Chondrocyte (in vitro differentiated cells): ENCODE results near the gene GRIK2. TPM values are rescaled to one million over a fixed set of nuclear protein-coding genes. Genes with fewer than 3 reads are reported as not detected.

Experiments
- DNase-seq: peaks from one replicate; pipeline ENCODE4 v3.0.0; 2021; ENCODE audit warnings: mixed read lengths, low spot score
- H3K27ac Mint-ChIP-seq: one replicate; pipeline ENCODE4 v1.8.0; 2021; ENCODE audit warnings: mild to moderate bottlenecking, moderate library complexity, mixed read lengths; ENCODE audit not compliant: unreplicated experiment
- H3K27me3 Mint-ChIP-seq: 2 replicates; pipeline ENCODE4 v1.8.0; 2021; ENCODE audit warnings: low read depth, mixed read lengths
- H3K36me3 Mint-ChIP-seq: 2 replicates; pipeline ENCODE4 v1.8.0; 2021; ENCODE audit warnings: low read depth, mixed read lengths
- H3K4me1 Mint-ChIP-seq: 2 replicates; pipeline ENCODE4 v1.8.0; 2021; ENCODE audit warnings: low read depth, mild to moderate bottlenecking, mixed read lengths
- H3K4me3 Mint-ChIP-seq: one replicate; pipeline ENCODE4 v1.8.0; 2021; ENCODE audit warnings: mild to moderate bottlenecking, moderate library complexity, mixed read lengths; ENCODE audit not compliant: unreplicated experiment
- H3K9me3 Mint-ChIP-seq: 2 replicates; pipeline ENCODE4 v1.8.0; 2021; ENCODE audit warnings: low read depth, mixed read lengths
- CTCF ChIP-seq: fragments of 200-600 bp; sonication (generic); IDR thresholded peaks from 2 replicates; pipeline ENCODE4 v1.5.0; 2021; ENCODE audit warnings: antibody characterized with exemption, mild to moderate bottlenecking, moderate library complexity
- total RNA-seq: library from RNA; stranded (reverse); gene quantifications from 3 replicates; pipeline ENCODE4 v1.2.1, GENCODE V29; 2021

GRIK2 gene
- total RNA-seq, 1 donor from 2014 or later: 8.2 TPM

- Mint-ChIP-seq H3K4me3 (no peak overlapping the region), H3K27ac (no peak overlapping the region), H3K4me1 (no peaks in the 10 kb centered on the region), H3K27me3 (no peaks in the 10 kb centered on the region), H3K36me3 (no peaks in the 10 kb centered on the region), H3K9me3 (peaks cover 3% of the 10 kb centered on the region)
- TF ChIP-seq CTCF: no peak
- no peak for DNase-seq
These were observed 724.5 kb downstream of the GRIK2 start for GRCh38 chr6:102118034-102118433.
